ENCODE results near the gene COL21A1.

DNA sequence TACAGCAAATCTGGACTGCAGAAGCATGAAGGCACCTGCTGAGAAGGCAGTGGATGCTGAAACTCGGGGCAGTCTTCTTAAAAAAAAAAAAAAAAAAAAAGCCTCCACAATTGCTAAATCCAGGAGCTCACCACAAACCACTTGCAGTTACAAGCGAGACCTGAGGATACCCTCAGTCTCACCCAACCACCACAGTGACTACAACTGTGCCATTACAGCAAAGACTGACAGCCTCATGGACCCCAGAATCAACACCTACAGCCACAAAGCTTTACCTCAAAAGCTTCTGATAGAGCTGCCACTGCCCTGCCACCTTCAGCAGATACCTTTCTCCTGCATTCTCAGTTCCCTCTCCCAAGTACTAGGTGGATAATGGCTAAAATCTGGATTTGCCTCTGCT lies 9.0 kb downstream of the COL21A1 start:
- TF ChIP-seq, protein P1, sequence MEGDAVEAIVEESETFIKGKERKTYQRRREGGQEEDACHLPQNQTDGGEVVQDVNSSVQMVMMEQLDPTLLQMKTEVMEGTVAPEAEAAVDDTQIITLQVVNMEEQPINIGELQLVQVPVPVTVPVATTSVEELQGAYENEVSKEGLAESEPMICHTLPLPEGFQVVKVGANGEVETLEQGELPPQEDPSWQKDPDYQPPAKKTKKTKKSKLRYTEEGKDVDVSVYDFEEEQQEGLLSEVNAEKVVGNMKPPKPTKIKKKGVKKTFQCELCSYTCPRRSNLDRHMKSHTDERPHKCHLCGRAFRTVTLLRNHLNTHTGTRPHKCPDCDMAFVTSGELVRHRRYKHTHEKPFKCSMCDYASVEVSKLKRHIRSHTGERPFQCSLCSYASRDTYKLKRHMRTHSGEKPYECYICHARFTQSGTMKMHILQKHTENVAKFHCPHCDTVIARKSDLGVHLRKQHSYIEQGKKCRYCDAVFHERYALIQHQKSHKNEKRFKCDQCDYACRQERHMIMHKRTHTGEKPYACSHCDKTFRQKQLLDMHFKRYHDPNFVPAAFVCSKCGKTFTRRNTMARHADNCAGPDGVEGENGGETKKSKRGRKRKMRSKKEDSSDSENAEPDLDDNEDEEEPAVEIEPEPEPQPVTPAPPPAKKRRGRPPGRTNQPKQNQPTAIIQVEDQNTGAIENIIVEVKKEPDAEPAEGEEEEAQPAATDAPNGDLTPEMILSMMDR (IDR thresholded peaks at IDR 0.05; ENCODE audit: low read depth, low read length, poor library complexity, severe bottlenecking) = no peak
- no peak for TF ChIP-seq EZH2phosphoT487 (IDR thresholded peaks at IDR 0.05; ENCODE audit: borderline replicate concordance, low read length)
